CD4-positive, alpha-beta T cell treated with Interleukin-17A for 4 hours (primary cell): ENCODE data around the gene ATP7B.
A peak's percentile ranks its signal among the peaks of the same experiment; 100 is the strongest.
"Not testable (repeated sequence)": the region's sequence is repeated elsewhere in the genome, so short reads cannot be mapped to it uniquely, and the experiment has no call there.

Experiments
- DNase-seq: peaks from one replicate; pipeline ENCODE4 v3.0.0-alpha.2; 2020; ENCODE audit warnings: mixed read lengths

The ATP7B gene

DNA sequence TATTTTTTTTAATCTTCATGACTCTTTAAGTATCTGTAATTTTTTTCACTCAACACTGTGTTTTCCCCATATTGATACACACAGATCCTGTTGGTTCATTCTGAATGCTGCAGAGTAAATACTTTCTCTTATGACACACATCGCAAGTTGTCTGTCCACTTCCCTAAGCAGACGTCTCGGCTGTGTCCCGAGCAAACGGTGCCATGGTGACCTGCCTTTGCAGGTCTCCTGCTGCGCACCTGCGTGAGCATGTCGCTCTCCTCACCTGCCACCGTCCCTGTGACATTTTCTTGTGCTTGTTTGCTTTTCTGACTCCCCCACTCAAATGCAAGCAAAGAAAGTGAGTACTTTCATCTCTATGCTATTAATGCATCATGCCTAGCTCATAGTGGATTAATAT is 91.7 kb downstream of the ATP7B start:
- no peak for DNase-seq

- DNase-seq = no peak
Measured at GRCh38 chr13:51916962-51917361, 94.3 kb downstream of the ATP7B start.

DNA sequence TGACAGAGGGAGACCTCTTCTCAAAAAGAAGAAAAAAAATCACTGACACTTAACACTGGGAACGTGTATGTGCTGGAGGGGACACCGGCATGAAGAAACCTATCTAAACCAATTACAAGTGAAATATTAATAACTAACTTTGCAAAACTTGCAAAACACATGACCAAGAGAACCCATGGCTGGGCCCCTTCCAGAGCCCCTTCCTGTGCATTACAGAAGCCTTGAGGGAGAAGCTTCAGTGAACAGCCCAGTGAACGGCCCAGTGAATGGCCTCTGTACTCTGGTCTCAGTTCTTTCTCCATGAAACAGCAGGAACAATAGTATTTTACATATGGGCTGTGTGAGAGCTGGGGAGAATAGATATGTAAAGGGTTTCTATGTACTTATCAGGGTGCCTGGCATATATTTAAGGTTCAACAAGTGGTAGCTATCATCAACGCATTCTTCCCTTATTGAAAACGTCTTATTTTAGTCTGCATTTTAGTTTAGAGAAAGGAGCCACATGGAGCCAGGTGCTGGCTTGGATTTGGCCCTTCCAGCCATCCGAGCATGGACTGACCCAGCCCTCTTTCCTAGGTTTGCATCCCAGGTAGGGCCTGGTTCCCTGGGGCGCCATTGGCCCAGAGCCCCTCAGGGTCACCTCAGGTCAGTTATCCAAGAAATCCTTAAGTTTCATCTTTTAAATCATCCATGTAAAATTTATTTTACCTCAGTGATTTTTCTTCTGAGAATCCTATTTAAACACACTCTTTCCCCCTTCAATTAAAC is 95.0 kb downstream of the ATP7B start:
- no peak for DNase-seq

GRCh38 chr13:51914137-51914493 is 97.1 kb downstream of the ATP7B start:
- no peak for DNase-seq

GRCh38 chr13:51913421-51914136 is 97.7 kb downstream of the ATP7B start:
- DNase-seq = no peak

- DNase-seq = no peak
Measured at GRCh38 chr13:51912511-51913225, 98.6 kb downstream of the ATP7B start.

- DNase-seq = no peak
Measured at GRCh38 chr13:51912091-51912490, 99.2 kb downstream of the ATP7B start.

DNA sequence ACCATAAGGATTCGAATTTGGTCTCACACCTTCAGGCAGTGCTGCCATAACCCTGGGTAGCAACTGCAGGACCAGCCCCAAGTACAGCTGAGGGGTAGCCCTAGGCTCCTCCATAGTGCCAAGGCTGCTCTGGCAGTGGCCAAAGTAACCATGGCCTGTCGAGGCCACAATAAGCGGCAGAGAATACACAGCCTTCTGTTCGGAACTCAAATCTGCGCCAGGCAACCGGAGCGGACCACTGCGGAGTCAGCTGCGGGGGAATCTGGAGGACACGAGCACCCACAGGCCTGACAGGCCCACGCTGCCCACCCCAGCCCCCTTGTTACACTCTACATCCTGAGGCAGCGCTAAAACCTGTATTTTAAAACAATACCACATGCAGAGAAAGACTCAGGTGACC is 100.7 kb downstream of the ATP7B start:
- DNase-seq = no peak

DNA sequence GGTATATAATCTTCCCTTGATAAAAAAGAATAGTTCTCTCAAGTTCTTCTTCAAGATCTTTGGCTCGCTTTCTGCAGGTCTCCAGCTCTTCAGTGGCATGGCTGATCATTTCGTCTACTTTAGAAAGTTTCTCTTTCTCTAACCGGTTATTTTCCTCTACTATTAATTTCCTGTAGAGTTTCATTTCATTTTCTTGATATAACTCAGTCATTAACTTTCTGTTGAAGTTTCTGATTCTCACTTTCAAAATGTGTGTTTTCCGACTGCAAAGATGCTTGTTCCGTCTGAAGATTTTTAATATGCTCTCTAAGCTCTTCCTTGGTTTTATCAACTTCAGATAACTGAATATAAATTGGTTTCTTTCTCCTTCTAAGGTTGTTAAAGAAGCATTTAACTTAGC is 102.0 kb downstream of the ATP7B start:
- not testable (repeated sequence) for DNase-seq

- no peak for DNase-seq
Measured at GRCh38 chr13:51907040-51907732, 104.1 kb downstream of the ATP7B start.

DNA sequence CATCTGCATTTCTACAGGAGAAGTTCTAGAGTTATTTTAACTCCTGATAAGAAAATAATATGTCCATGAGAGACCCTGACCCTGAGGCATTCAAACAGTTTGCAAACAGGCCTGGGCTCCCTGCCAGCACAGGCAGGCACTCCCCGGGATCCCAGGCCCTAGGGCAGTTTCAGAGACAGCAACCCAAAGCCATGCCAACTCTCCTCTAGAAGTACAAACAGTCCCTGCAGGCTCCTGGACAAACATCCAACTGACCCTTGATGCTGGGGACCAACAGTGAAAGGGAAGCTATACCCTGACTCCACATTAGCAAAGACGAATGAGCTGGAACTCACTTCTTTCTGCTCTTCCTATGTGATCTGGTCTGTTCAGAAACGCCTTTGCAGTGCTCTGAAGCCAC is 104.7 kb downstream of the ATP7B start:
- DNase-seq = no peak

- no peak for DNase-seq
Measured at GRCh38 chr13:51905787-51906186, 105.5 kb downstream of the ATP7B start.

DNA sequence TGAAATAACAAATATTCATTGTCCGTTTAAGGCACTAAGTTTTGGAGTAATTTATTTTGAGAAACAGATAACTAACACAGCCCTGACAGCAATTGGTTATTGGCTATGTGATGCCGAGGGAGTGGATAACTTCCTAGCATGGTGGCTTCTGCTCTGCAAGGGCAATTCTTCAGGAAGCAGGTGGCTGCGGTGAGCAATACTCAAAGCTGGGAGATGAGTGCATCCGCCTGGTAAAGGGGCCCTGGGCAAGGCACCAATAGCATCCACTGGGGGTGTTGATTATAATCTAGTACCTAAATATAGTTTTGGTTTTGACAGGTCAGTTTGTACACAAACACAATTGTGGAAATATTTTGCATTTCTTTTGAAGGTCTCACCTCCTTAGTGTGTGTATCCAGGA is 108.5 kb downstream of the ATP7B start:
- DNase-seq = no peak

DNA sequence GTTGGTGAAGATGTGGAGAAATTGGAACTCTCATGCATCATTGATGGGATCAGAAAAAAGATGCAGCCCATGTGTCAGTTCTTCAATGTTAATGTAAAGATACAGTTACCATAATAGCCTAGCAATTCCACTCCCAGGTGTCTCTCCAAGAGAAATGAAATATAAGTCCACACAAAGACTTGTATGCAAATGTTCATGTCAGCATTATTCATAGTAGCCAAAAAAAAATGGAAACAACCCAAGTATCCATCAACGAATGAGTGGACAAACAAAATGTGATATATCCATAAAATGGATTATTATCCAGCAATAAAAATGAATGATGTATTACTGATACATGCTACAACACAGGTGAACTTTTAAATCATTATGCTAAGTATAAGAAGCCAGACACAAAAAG is 110.8 kb downstream of the ATP7B start:
- no peak for DNase-seq

GRCh38 chr13:51895906-51896888 is 115.1 kb downstream of the ATP7B start:
- peak; percentile 62 for DNase-seq

- DNase-seq = no peak
Measured at GRCh38 chr13:51894239-51894638, 117.0 kb downstream of the ATP7B start.

GRCh38 chr13:51892657-51893056 is 118.6 kb downstream of the ATP7B start:
- no peak for DNase-seq

GRCh38 chr13:51887468-51887867 is 123.8 kb downstream of the ATP7B start:
- DNase-seq = no peak

- DNase-seq = no peak
Measured at GRCh38 chr13:51885651-51886050, 125.6 kb downstream of the ATP7B start.

- DNase-seq = no peak
Measured at GRCh38 chr13:51883226-51883600, 128.0 kb downstream of the ATP7B start.
